Common myeloid progenitor, CD34-positive (primary cell): Measurements from ENCODE around the gene CIDEB. TPM values are rescaled to one million over a fixed set of nuclear protein-coding genes. Genes with fewer than 3 reads are reported as not detected.
A peak's percentile ranks its signal among the peaks of the same experiment; 100 is the strongest.
"Not testable (repeated sequence)": the region's sequence is repeated elsewhere in the genome, so short reads cannot be mapped to it uniquely, and the experiment has no call there.

ENCODE experiments used
- CTCF ChIA-PET: fragments of 350-600 bp; sonication (Branson Sonifier 250); formaldehyde crosslinking; loops from one replicate; lab custom pipeline; 2021; ENCODE audit warnings: antibody characterized with exemption; lab: Charles Lee
- POLR2A ChIA-PET: fragments of 350-600 bp; sonication (Branson Sonifier 250); formaldehyde crosslinking; loops from one replicate; lab custom pipeline; 2021; ENCODE audit warnings: antibody characterized with exemption; lab: Charles Lee
- DNase-seq, 3 donors: peaks; one replicate each; pipeline versions ENCODE4 v3.0.0 to v3.0.0-alpha.2; 2013
- H3K27ac ChIP-seq, 2 experiments: 1 replicate in 1 of 2; 2 replicates in 1 of 2; pipeline ENCODE4 v1.7.0; 2013; ENCODE audit warnings: inconsistent platforms in 2 of 2, low read length in 2 of 2, mild to moderate bottlenecking in 2 of 2, low read depth in 1 of 2, moderate library complexity in 1 of 2; ENCODE audit not compliant: severe bottlenecking in 2 of 2, insufficient read depth in 1 of 2, poor library complexity in 1 of 2
- H3K27me3 ChIP-seq, 5 experiments: replicated peaks in 2 of 5; 1 replicate in 3 of 5; 2 replicates in 2 of 5; pipeline versions ENCODE4 v1.6.1 to v1.7.0; 2013; ENCODE audit warnings: low read length in 4 of 5, mild to moderate bottlenecking in 2 of 5, moderate library complexity in 2 of 5, inconsistent platforms in 1 of 5; ENCODE audit not compliant: insufficient read depth in 5 of 5, control insufficient read depth in 4 of 5
- H3K36me3 ChIP-seq, 4 experiments: 1 replicate in 2 of 4; 2 replicates in 2 of 4; pipeline versions ENCODE4 v1.6.1 to v1.7.0; 2013; ENCODE audit warnings: low read length in 3 of 4, control low read depth in 1 of 4, mild to moderate bottlenecking in 1 of 4; ENCODE audit not compliant: control insufficient read depth in 4 of 4, insufficient read depth in 4 of 4
- H3K4me1 ChIP-seq, 4 experiments: 1 replicate in 3 of 4; 2 replicates in 1 of 4; pipeline versions ENCODE4 v1.6.1 to v1.7.1; 2013; ENCODE audit warnings: low read length in 3 of 4, mild to moderate bottlenecking in 3 of 4, control low read depth in 1 of 4, inconsistent platforms in 1 of 4, moderate library complexity in 1 of 4; ENCODE audit not compliant: control insufficient read depth in 4 of 4, insufficient read depth in 4 of 4; ENCODE audit errors: control extremely low read depth in 1 of 4
- H3K4me3 ChIP-seq, 7 experiments: 1 replicate in 4 of 7; 2 replicates in 3 of 7; pipeline versions ENCODE4 v1.5.1 to v1.7.0; 2013; ENCODE audit warnings: mild to moderate bottlenecking in 7 of 7, low read length in 6 of 7, moderate library complexity in 6 of 7, inconsistent platforms in 2 of 7, low read depth in 2 of 7, control low read depth in 1 of 7; ENCODE audit not compliant: insufficient read depth in 4 of 7, control insufficient read depth in 1 of 7; ENCODE audit errors: extremely low read depth in 1 of 7
- H3K9me3 ChIP-seq, 5 experiments: 1 replicate in 4 of 5; 2 replicates in 1 of 5; pipeline versions ENCODE4 v1.6.1 to v1.7.1; 2013; ENCODE audit warnings: low read length in 4 of 5, mild to moderate bottlenecking in 2 of 5, inconsistent platforms in 1 of 5, low read depth in 1 of 5, moderate library complexity in 1 of 5; ENCODE audit not compliant: control insufficient read depth in 4 of 5, insufficient read depth in 2 of 5; ENCODE audit errors: control extremely low read depth in 1 of 5
- WGBS: methylation state at CpG from one replicate; pipeline ENCODE4 v1.1.5; 2013; ENCODE audit not compliant: insufficient coverage; 5-methylcytosine and 5-hydroxymethylcytosine counted together
- polyA plus RNA-seq: library from polyadenylated mRNA; unstranded; fragments of 120-200 nt; gene quantifications from one replicate; pipeline ENCODE4 v1.2.1, GENCODE V29; 2013

The CIDEB gene, protein sequence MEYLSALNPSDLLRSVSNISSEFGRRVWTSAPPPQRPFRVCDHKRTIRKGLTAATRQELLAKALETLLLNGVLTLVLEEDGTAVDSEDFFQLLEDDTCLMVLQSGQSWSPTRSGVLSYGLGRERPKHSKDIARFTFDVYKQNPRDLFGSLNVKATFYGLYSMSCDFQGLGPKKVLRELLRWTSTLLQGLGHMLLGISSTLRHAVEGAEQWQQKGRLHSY
- 11.6 TPM for polyA plus RNA-seq

GRCh38 chr14:24307575-24308341 is at the start of gene CIDEB:
Gene CIDEB (minus strand): TSS chr14:24307977. CDS start chr14:24307858, 119 bp downstream.
- Histone ChIP-seq H3K36me3 (peaks cover 20 to 60% (median 39%) of the 10 kb centered on the region in 4 experiments), H3K4me1 (peaks cover 5 to 51% (median 41%) of the 10 kb centered on the region in 4 experiments), H3K27me3 (no peaks in the 10 kb centered on the region), H3K27ac (no peak within 1 kb of the TSS), H3K4me3 (no peak within 1 kb of the TSS), H3K9me3 (no peaks in the 10 kb centered on the region)
- ChIA-PET CTCF (interaction anchor here (0.7 to 19.1 kb wide), 25 partner anchors 8 to 215 kb away, joined by 3 to 391 read pairs (median 6); partner anchors contain the start of genes ADCY4, DHRS1, GMPR2 and IPO4), POLR2A (interaction anchor here (1.0 kb wide), 1 partner anchor 8 kb away, joined by 3 read pairs; the partner anchor contains the start of genes DHRS1 and NOP9)
- WGBS, result 63% methylated on average over 6 of the region's 6 CpGs
- DNase-seq, result peak in 2 of 3 donors; percentile 60 to 76

GRCh38 chr14:24356208-24356607 is 48.4 kb upstream of the CIDEB start:
- 100% methylated on average over 1 of the region's 4 CpGs for WGBS
- DNase-seq, result no peak
- Histone ChIP-seq H3K4me3 (no peak overlapping the region), H3K27me3 (no peaks in the 10 kb centered on the region), H3K36me3 (no peaks in the 10 kb centered on the region), H3K9me3 (peaks cover 0 to 2% (median 0%) of the 10 kb centered on the region in 5 experiments), H3K27ac (no peak overlapping the region), H3K4me1 (no peaks in the 10 kb centered on the region)
- CTCF ChIA-PET, result interaction anchor here (0.7 to 8.8 kb wide), 6 partner anchors 11 to 77 kb away, joined by 3 to 130 read pairs (median 4); partner anchors contain the start of genes CBLN3 and KHNYN
- POLR2A ChIA-PET, result no interaction called here

GRCh38 chr14:24355009-24355408 is 47.2 kb upstream of the CIDEB start:
- CTCF ChIA-PET, result no interaction called here
- no peak for DNase-seq
- H3K27ac ChIP-seq, result no peak overlapping the region
- H3K27me3 ChIP-seq, result peaks cover 0 to 2% (median 0%) of the 10 kb centered on the region in 5 experiments
- H3K36me3 ChIP-seq, result no peaks in the 10 kb centered on the region
- POLR2A ChIA-PET, result interaction anchor here (0.6 kb wide), 1 partner anchor 82 kb away, joined by 5 read pairs; no protein-coding TSS in a partner anchor
- H3K4me1 ChIP-seq, result no peaks in the 10 kb centered on the region
- WGBS, result 100% methylated on average over 6 of the region's 7 CpGs
- peaks cover 0 to 2% (median 0%) of the 10 kb centered on the region in 5 experiments for H3K9me3 ChIP-seq
- H3K4me3 ChIP-seq, result no peak overlapping the region

- H3K27ac ChIP-seq, H3K9me3 ChIP-seq, H3K27me3 ChIP-seq, H3K36me3 ChIP-seq, H3K4me3 ChIP-seq, DNase-seq, H3K4me1 ChIP-seq, CTCF ChIA-PET: not testable (repeated sequence)
- POLR2A ChIA-PET, result interaction anchor here (0.6 kb wide), 1 partner anchor 82 kb away, joined by 5 read pairs; no protein-coding TSS in a partner anchor
- no CpG with 5 or more reads among the region's 3 CpGs for WGBS
Measured at GRCh38 chr14:24354482-24354825, 46.7 kb upstream of the CIDEB start.

DNA sequence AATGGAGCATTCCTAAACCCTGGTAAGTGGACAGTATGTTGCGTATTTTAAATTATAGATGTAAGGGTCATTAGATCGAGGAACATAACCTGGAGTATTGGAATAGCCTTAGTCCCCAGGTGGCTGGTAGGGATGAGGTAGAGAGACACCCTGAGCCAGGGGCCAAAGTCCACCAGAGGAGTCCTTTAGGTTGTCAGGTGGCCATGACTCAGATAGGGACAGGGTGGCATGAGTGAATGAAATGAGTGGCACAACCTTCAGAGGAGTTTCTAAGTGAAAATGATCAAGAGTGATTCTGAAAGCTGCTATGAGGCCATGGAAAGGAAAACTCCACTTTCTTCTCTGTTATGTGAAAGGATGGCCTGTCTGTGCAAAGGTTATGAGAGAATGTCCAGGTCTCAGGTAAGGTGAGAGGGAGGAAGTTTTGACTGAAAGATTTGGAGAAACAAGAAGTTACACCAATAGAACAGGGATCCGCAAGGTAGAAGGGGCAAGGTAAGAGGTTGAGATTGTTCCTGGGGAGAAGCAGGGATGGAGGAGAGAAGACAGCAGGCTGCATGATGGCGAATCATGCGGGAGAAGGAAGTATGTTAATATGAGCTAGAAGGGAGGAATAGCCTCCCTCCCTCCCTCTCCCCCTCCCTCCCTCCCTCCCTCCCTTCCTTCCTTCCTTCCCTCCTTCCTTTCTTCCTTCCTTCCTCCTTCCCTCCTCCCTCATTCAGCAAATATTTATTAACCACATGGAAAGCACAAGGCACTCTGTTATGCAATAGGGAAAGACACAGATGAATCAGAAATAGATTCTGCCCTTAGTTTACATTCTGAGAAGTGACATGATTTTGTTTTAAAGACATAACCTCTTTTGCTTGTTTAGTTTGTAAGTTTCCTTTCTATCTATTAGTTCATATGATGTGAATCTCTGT is 46.0 kb upstream of the CIDEB start:
- Histone ChIP-seq H3K27ac (no peak overlapping the region), H3K36me3 (no peaks in the 10 kb centered on the region), H3K9me3 (no peaks in the 10 kb centered on the region), H3K4me3 (no peak overlapping the region), H3K4me1 (no peaks in the 10 kb centered on the region), H3K27me3 (peaks cover 0 to 2% (median 0%) of the 10 kb centered on the region in 5 experiments)
- 95% methylated on average over 2 of the region's 5 CpGs for WGBS
- CTCF ChIA-PET, result interaction anchor here (0.7 to 2.3 kb wide), 3 partner anchors 15 to 84 kb away, joined by 3 to 8 read pairs (median 4); no protein-coding TSS in a partner anchor
- POLR2A ChIA-PET, result no interaction called here
- DNase-seq, result no peak

GRCh38 chr14:24351517-24351916 is 43.7 kb upstream of the CIDEB start:
- 62% methylated on average over 4 of the region's 4 CpGs for WGBS
- ChIA-PET CTCF (interaction anchor here (0.8 to 2.3 kb wide), 16 partner anchors 9 to 86 kb away, joined by 3 to 10 read pairs (median 4); partner anchors contain the start of gene ADCY4), POLR2A (no interaction called here)
- H3K36me3 ChIP-seq, result no peaks in the 10 kb centered on the region
- DNase-seq, result peak in 2 of 3 donors; percentile 33 to 47
- H3K27me3 ChIP-seq, result peaks cover 0 to 2% (median 0%) of the 10 kb centered on the region in 5 experiments
- H3K4me1 ChIP-seq, result no peaks in the 10 kb centered on the region
- no peak overlapping the region for H3K27ac ChIP-seq
- H3K9me3 ChIP-seq, result no peaks in the 10 kb centered on the region
- H3K4me3 ChIP-seq, result no peak overlapping the region
